HG02588 (cell line): ENCODE results near the gene GPI.
"Not testable (repeated sequence)": the region's sequence is repeated elsewhere in the genome, so short reads cannot be mapped to it uniquely, and the experiment has no call there.

ENCODE experiments used
- ATAC-seq: cut with Tn5 transposase; IDR thresholded peaks from one replicate; pipeline ENCODE4 v1.9.1; 2021; ENCODE audit warnings: mild to moderate bottlenecking, moderate library complexity; ENCODE audit not compliant: unreplicated experiment

GPI gene

GRCh38 chr19:34366738-34367623 is 2.0 kb downstream of the GPI start:
- ATAC-seq, result no peak

DNA sequence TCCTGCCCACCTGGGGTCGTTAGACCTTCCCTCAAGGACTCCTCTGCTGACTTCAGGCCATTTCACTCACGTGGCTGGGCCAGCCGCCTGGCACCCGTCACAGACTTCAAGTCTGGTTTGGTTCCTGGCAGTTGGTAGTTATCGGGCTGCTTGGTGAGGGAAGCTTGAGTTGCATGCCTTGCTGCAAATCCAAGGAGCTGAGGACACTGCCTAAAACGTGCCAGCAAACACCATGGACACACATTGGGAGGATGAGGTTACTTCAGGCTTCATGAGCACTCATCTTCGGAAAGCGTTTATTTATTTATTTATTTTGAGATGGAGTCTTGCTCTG is 2.6 kb downstream of the GPI start:
- ATAC-seq, result no peak

DNA sequence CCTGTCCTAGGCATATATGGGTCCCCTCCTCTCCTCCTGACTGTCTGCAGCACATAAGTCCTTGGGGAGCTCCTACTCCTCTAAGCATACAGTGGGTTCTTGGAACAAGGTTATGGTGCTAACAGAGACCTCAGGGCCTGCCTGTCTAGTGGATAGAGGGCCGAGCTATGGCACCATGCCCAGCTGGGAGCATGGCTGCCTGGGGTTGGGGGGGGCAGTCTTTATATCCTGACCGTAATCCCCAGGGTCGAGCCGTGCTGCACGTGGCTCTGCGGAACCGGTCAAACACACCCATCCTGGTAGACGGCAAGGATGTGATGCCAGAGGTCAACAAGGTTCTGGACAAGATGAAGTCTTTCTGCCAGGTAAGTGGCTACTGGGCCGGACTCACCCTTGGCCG is 3.3 kb downstream of the GPI start:
- ATAC-seq, result no peak

GRCh38 chr19:34369166-34369565 is 4.2 kb downstream of the GPI start:
- not testable (repeated sequence) for ATAC-seq

GRCh38 chr19:34370117-34370516 is 5.1 kb downstream of the GPI start:
- ATAC-seq, result no peak

GRCh38 chr19:34370983-34371382 is 6.0 kb downstream of the GPI start:
- ATAC-seq, result no peak

- ATAC-seq, result no peak
These were observed 8.7 kb downstream of the GPI start for GRCh38 chr19:34373601-34374288.

- ATAC-seq, result no peak
These were observed 10.6 kb downstream of the GPI start for GRCh38 chr19:34375598-34375997.

DNA sequence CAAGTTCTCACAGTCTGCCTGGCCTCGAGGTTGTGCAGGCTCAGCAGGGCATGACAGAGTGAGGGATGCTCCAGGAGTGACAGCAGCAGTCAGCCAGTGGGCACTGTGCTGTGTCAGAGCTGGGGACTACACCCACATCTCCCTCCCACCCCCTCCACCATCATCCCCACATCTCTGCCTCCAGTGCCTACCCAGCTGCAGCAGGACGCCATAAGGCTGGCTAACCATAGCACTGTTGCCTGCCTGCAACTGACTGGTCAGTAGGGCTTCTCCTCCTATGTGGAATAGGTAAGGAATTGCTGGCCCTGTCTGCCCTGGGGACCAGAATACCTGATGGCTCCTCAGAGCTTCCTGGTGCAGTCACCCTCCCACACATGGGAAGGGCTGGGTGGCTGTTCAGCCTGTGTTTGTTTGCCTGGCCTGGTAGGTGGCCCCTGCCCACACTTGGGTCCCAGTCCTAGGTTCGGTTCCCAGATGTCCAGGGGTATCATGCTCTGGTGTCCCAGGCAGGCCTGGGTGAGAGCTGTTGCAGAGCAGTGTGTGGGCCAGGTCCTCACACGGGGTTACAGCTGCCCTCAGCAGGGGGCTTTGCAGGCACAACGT is 15.7 kb downstream of the GPI start:
- no peak for ATAC-seq

- no peak for ATAC-seq
These were observed 16.6 kb downstream of the GPI start for GRCh38 chr19:34381399-34382251.

DNA sequence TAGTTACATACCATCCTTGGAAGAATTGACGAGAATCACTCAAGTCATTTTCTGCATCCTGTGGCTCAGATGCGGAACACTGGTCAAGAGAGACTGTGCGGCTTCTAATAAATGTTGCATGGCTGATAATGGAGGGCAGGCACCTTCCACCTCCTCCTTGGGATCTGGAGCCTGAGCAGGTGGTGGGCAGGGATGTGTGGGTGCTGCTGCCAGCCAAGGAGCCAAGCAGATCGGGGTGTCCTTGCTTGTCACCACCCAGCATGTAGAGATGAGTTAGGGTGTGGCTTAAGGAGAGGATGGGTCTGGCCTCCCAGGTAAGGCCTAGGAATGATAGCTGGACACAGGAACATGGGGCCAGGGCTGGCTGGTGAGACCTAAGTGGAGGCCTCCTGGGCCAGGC is 17.5 kb downstream of the GPI start:
- ATAC-seq, result no peak

DNA sequence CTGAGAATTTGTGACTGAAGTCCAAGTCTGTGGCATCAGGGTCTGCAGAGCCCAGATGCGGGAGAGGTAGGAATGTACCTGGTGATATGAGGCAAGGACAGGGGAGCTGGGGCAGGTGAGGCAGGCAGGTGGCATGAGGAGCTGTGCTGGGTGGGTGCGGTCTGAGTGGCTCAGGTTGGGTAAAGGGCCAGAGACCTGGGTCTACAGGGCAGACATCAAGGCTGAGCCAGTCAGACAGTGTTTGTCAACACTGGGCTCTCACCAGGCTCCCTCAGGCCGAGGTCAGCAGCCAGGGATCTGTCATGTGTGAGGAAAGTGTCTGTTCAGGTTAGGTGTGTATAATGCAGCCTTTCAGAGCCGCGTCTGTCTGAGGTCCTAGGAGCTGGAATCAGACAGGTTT is 18.6 kb downstream of the GPI start:
- ATAC-seq, result no peak

DNA sequence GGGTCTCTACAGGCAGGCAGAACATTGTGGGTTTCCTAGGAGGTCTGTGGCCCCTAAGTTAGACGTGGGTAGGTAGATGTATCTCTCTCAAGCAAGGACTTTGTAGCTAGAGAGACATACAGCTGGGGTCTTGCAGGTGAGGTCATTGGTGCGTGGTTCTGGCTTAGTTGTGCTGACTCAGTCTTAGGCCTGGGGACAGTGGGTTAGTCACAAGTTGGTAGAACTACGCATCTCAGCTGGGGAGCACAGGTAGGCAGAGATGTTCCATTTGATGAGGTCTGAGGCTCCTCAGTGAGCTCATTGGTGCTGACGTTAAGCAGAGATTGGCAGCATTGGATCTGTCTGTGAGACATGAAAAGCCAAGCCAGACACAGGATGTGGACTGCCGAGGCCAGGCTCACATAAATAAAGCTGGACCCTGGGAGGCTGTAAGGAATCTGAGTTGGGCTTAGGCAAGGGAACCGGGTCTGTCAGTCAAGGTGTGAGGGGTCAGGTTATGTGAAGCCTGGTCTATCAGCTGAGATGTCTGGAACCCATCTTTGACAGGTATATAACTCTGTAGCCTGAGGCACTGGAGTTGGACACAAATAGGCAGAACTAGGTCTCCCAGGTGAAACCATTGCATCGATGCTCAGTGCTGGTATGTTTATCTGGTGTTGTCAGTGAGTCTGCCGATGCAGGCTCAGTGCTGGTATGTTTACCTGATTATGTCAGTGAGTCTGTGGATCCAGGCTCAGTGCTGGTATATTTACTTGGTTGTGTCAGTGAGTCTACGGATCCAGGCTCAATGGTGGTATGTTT is 21.8 kb downstream of the GPI start:
- no peak for ATAC-seq

DNA sequence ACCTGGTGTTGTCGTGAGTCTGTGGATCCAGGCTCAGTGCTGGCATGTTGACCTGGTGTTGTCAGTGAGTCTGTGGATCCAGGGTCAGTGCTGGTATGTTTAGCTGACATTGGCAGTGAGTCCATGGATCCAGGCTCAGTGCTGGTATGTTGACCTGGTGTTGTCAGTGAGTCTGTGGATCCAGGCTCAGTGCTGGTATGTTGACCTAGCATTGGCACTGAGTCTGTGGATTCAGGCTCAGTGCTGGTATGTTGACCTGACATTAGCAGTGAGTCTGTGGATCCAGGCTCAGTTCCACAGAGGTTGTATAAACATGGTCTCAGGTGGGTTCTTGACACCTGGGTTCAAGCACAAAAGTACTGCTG is 22.4 kb downstream of the GPI start:
- ATAC-seq, result no peak

DNA sequence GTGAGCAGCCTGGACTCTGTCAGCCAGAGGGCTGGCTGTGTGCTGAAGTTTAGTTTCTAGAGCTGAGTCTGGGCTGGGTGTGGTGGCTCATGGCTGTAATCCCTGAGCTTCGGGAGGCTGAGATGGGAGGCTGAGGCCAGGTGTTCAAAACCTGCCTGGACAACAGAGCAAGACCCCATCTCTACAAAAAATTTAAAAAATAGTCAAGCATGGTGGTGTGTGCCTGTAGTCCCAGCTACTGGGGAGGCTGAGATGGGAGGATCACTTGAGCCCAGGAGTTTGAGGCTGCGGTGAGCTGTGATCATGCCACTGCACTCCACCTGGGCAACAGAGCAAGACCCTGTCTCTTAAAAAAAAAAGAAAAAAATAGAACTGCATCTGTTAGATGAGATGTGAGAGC is 23.7 kb downstream of the GPI start:
- not testable (repeated sequence) for ATAC-seq

DNA sequence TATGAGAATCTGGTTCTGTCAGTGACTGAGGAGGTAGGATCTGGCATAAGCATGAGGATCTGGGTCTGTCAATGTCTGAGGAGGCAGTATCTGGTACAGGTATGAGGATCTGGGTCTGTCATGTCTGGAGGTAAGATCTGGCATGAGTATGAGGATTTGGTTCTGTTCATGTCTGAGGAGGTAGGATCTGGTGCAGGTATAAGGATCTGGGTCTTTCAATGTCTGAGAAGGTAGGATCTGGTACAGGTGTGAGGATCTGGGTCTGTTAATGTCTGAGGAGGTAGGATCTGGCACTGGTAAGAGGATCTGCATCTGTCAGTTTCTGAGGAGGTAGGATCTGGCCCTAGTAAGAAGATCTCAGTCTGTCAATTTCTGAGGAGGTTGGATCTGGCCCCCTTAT is 26.8 kb downstream of the GPI start:
- ATAC-seq, result no peak

GRCh38 chr19:34393031-34393430 is 28.0 kb downstream of the GPI start:
- no peak for ATAC-seq

DNA sequence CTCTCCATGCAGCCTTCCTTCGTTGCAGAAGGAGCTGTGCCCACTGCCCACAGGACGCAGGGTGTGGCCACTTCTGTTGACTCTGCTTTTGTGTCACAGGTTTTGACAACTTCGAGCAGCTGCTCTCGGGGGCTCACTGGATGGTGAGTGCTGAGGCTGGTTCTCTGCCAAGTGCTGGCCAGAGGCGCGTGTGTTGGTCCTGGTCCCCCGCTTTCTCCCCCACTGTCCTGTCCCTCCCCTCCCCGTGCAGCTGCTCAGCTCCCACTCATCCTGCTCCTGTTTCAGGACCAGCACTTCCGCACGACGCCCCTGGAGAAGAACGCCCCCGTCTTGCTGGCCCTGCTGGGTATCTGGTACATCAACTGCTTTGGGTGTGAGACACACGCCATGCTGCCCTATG is 28.6 kb downstream of the GPI start:
- ATAC-seq, result no peak

DNA sequence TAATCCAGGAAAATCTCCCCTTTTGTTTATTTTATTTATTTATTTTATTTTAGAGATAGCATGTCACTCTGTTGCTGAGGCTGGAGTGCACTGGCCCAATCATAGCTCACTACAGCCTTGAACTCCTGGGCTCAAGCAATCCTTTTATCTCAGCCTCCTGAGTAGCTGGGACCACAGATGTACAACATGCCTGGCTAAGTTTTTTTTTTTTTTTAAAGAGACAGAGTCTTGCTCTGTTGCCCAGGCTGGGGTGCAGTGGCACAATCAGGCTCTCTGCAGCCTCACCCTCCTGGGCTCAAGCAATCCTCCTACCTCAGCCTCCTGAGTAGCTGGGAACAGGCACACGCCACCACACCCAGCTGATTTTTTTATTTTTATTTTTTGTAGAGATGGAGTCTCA is 32.9 kb downstream of the GPI start:
- no peak for ATAC-seq

DNA sequence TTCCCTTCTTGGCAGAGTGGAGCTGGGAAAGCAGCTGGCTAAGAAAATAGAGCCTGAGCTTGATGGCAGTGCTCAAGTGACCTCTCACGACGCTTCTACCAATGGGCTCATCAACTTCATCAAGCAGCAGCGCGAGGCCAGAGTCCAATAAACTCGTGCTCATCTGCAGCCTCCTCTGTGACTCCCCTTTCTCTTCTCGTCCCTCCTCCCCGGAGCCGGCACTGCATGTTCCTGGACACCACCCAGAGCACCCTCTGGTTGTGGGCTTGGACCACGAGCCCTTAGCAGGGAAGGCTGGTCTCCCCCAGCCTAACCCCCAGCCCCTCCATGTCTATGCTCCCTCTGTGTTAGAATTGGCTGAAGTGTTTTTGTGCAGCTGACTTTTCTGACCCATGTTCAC is 34.9 kb downstream of the GPI start:
- no peak for ATAC-seq
